Smooth muscle cell (in vitro differentiated cells): ENCODE results near the gene CIBAR2. TPM values are rescaled to one million over a fixed set of nuclear protein-coding genes. Genes with fewer than 3 reads are reported as not detected.

Source experiments
- DNase-seq: peaks from one replicate; lab custom pipeline; 2025; ENCODE audit not compliant: unreplicated experiment; lab: John Stamatoyannopoulos, UW
- H2AFZ ChIP-seq: fragments of 200-600 bp; sonication (generic); 2 replicates; pipeline ENCODE4 v1.6.0; 2016; ENCODE audit warnings: antibody characterized with exemption, low read depth, mild to moderate bottlenecking
- H3F3A ChIP-seq: fragments of 200-600 bp; sonication (generic); 2 replicates; pipeline ENCODE4 v1.6.0; 2017; ENCODE audit warnings: antibody characterized with exemption, low read depth
- H3K27ac ChIP-seq: fragments of 200-600 bp; sonication (generic); 2 replicates; pipeline ENCODE4 v1.5.1; 2016; ENCODE audit warnings: low read depth, mild to moderate bottlenecking
- H3K27me3 ChIP-seq: fragments of 200-600 bp; sonication (generic); 2 replicates; pipeline ENCODE4 v1.6.1; 2016; ENCODE audit warnings: low read depth, mild to moderate bottlenecking
- H3K36me3 ChIP-seq: fragments of 200-600 bp; sonication (generic); 2 replicates; pipeline ENCODE4 v1.5.1; 2016; ENCODE audit warnings: low read depth
- H3K4me1 ChIP-seq: fragments of 200-600 bp; sonication (generic); 2 replicates; pipeline ENCODE4 v1.5.1; 2016; ENCODE audit warnings: low read depth
- H3K4me2 ChIP-seq: fragments of 200-600 bp; sonication (generic); 2 replicates; pipeline ENCODE4 v1.6.0; 2016; ENCODE audit warnings: mild to moderate bottlenecking
- H3K4me3 ChIP-seq: fragments of 200-600 bp; sonication (generic); 2 replicates; pipeline ENCODE4 v1.5.1; 2016; ENCODE audit warnings: mild to moderate bottlenecking
- H3K79me2 ChIP-seq: fragments of 200-600 bp; sonication (generic); 2 replicates; pipeline ENCODE4 v1.6.0; 2016; ENCODE audit warnings: low read depth, mild to moderate bottlenecking
- H3K9ac ChIP-seq: fragments of 200-600 bp; sonication (generic); 2 replicates; pipeline ENCODE4 v1.6.0; 2016; ENCODE audit warnings: low read depth
- H3K9me3 ChIP-seq: fragments of 200-600 bp; sonication (generic); replicated peaks from 2 replicates; pipeline ENCODE4 v1.5.1; 2016; ENCODE audit warnings: low read depth
- H4K20me1 ChIP-seq: fragments of 200-600 bp; sonication (generic); 2 replicates; pipeline ENCODE4 v1.6.0; 2016; ENCODE audit warnings: low read depth
- CTCF ChIP-seq: fragments of 200-600 bp; sonication (generic); IDR thresholded peaks from 2 replicates; pipeline ENCODE4 v1.5.1; 2017; ENCODE audit warnings: borderline replicate concordance, mild to moderate bottlenecking, antibody characterized with exemption; ENCODE audit not compliant: insufficient read depth, poor library complexity, severe bottlenecking
- WGBS: methylation state at CpG from one replicate; pipeline ENCODE4 v1.1.7; 2016; ENCODE audit warnings: low lambda C conversion rate; 5-methylcytosine and 5-hydroxymethylcytosine counted together
- polyA plus RNA-seq: library from polyadenylated mRNA; unstranded; fragments of >200 nt; fragmentation: Nextera tagmentation; extraction: Ambion mirVana; gene quantifications from 2 replicates; pipeline ENCODE4 v1.2.1, GENCODE V29; 2016
- total RNA-seq: library from RNA; depleted of rRNA; stranded (reverse); fragments of >200 nt; gene quantifications from 2 replicates; pipeline ENCODE4 v1.2.3, GENCODE V29; 2014

The CIBAR2 gene
- total and polyA plus RNA-seq, 2 experiments from 2014 or later, result not detected

DNA sequence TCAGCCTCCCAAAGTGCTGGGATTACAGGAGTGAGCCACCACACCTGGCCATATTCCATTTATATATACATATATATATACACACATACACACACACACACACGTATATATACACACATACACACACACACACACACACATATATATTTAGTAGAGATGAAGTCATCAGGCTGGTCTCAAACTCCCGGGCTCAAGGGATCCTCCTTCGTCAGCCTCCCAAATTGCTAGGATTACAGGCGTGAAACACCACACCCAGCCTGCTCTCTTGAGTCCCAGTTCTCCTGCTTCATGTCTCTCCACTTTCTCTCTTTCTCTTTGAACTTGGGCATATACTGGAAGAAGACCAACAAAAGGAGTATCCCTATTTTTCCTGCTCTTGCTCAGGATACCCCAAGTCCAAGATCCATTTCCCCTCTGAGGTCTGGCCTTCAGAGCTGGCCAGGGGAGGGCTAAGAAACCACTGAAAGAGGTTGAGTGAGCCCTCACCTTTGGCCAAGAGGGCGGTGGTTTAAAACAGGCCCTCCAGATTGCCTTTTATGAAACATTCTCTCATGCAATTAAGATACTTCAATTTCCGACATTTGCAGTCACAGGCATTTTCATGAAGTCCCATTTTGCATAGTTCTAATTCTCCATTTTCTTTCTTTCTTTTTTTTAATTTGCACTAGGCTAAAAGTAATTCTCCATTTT, 37.9 kb downstream of the CIBAR2 start:
- Histone ChIP-seq H3K9me3 (no peaks in the 10 kb centered on the region), H3K9ac (no peak overlapping the region), H4K20me1 (no peaks in the 10 kb centered on the region), H2AFZ (no peak overlapping the region), H3K36me3 (no peaks in the 10 kb centered on the region), H3K27me3 (no peaks in the 10 kb centered on the region), H3K79me2 (no peaks in the 10 kb centered on the region), H3K27ac (no peak overlapping the region), H3F3A (no peaks in the 10 kb centered on the region), H3K4me3 (no peak overlapping the region), H3K4me1 (peaks cover 5% of the 10 kb centered on the region), H3K4me2 (no peak overlapping the region)
- no peak for TF ChIP-seq CTCF
- no peak for DNase-seq
- WGBS, result 97% methylated on average over 6 of the region's 6 CpGs

- Histone ChIP-seq H3K36me3 (no peaks in the 10 kb centered on the region), H2AFZ (no peak overlapping the region), H3K9me3 (no peaks in the 10 kb centered on the region), H4K20me1 (no peaks in the 10 kb centered on the region), H3K4me3 (no peak overlapping the region), H3F3A (no peaks in the 10 kb centered on the region), H3K4me1 (peaks cover 5% of the 10 kb centered on the region), H3K27me3 (no peaks in the 10 kb centered on the region), H3K4me2 (no peak overlapping the region), H3K79me2 (no peaks in the 10 kb centered on the region), H3K9ac (no peak overlapping the region), H3K27ac (no peak overlapping the region)
- WGBS, result 89% methylated on average over 13 of the region's 13 CpGs
- no peak for TF ChIP-seq CTCF
- no peak for DNase-seq
Observed at GRCh38 chr16:85072947-85073346, 39.3 kb downstream of the CIBAR2 start.

DNA sequence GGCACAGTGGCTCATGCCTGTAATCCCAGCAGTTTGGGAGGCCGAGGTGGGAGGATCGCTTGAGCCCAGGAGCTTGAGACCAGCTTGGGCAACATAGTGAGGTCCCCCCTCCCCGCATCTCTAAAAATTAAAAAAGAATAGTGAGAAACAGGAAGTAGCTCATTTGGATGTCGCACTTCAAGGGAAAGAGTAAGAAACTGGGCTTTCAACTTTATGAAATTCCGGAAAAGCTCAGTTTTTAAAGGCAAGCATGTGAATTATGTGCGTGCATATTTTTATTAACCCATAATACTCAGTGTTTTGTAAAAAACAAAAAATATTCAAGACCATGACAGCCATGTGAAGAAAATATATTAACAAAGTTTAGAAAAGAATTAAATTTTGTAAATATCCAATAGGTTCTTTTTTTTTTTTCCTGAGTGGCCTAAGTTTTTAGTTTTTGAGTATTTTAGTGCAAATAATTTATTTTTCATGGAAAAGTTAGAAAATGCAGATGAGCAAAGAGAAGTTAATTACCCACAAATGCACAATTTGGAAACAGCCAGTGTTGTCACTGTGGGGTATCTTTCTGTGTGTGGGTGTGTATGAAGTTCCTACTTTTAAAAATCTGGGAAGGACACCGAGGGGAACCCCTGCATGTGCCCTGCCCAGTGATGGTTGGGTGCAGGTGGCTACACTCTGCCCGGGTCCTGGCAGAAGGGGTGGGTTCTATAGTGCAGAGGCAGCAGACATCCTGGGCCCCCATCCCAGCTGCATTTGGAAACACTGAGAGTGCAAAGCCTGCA, 40.0 kb downstream of the CIBAR2 start:
- no peaks in the 10 kb centered on the region for H4K20me1 ChIP-seq
- H3K9ac ChIP-seq, result no peak overlapping the region
- no peak overlapping the region for H3K4me3 ChIP-seq
- peaks cover 5% of the 10 kb centered on the region for H3K4me1 ChIP-seq
- H3K27ac ChIP-seq, result no peak overlapping the region
- TF ChIP-seq CTCF, result no peak
- DNase-seq, result no peak
- WGBS, result 93% methylated on average over 8 of the region's 8 CpGs
- H3K79me2 ChIP-seq, result no peaks in the 10 kb centered on the region
- no peak overlapping the region for H3K4me2 ChIP-seq
- no peaks in the 10 kb centered on the region for H3F3A ChIP-seq
- H3K9me3 ChIP-seq, result no peaks in the 10 kb centered on the region
- no peaks in the 10 kb centered on the region for H3K27me3 ChIP-seq
- no peak overlapping the region for H2AFZ ChIP-seq
- H3K36me3 ChIP-seq, result no peaks in the 10 kb centered on the region

DNA sequence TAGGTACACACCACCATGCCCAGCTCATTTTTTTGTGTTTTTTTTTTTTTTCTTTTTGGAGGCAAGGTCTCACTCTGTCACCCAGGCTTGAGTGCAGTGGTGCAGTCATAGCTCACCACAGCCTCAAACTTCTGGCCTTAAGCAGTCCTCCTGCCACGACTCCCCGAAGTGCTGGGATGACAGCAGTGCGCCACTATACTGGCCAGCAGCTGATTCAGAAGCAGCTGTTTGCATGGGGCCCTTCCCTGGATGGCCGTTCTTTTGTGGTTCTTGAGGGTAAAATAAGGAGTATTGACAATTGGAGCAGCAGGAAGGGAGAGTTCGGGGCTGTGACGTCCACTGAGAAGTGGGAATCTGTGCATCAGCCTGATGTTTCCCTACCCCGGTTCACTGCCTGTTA, 43.1 kb downstream of the CIBAR2 start:
- Histone ChIP-seq H2AFZ (no peak overlapping the region), H3K4me1 (no peaks in the 10 kb centered on the region), H3K9ac (no peak overlapping the region), H3F3A (no peaks in the 10 kb centered on the region), H3K27me3 (no peaks in the 10 kb centered on the region), H3K9me3 (no peaks in the 10 kb centered on the region), H3K4me2 (no peak overlapping the region), H3K27ac (no peak overlapping the region), H3K36me3 (no peaks in the 10 kb centered on the region), H4K20me1 (peaks cover 13% of the 10 kb centered on the region), H3K79me2 (no peaks in the 10 kb centered on the region), H3K4me3 (no peak overlapping the region)
- DNase-seq, result no peak
- WGBS, result 95% methylated on average over 7 of the region's 7 CpGs
- no peak for TF ChIP-seq CTCF
